GM13976 (cell line): ENCODE results near the gene PFKFB1.

Source experiments
- DNase-seq: peaks from one replicate; pipeline ENCODE4 v3.0.0; 2012; ENCODE audit warnings: low spot score
- CTCF ChIP-seq: IDR thresholded peaks from 2 replicates; pipeline ENCODE4 v1.5.1; 2012; ENCODE audit warnings: borderline replicate concordance, mild to moderate bottlenecking; ENCODE audit not compliant: insufficient read depth; ENCODE audit errors: extremely low read depth, missing control alignments, control extremely low read depth
- in situ Hi-C: fragments of 300-500 bp; cut with MboI; formaldehyde crosslinking; loops from one replicate; pipeline ENCODE4 v1.12.0; 2022; ENCODE audit warnings: low sequenced_read_pairs, mixed read lengths, inconsistent platforms; ENCODE audit not compliant: unreplicated experiment

Gene PFKFB1

GRCh38 chrX:54931107-54931506 is 62.9 kb downstream of the PFKFB1 start:
- no peak for TF ChIP-seq CTCF
- no peak for DNase-seq

GRCh38 chrX:54930291-54931049 is 63.5 kb downstream of the PFKFB1 start:
- TF ChIP-seq CTCF = no peak
- in situ Hi-C loops = loop anchor here (25.0 kb wide), 1 partner anchor 107 kb away; the partner anchor contains the start of gene ALAS2

More at GRCh38 chrX:54931107-54931506, 62.9 kb downstream of the PFKFB1 start:
- in situ Hi-C loops = loop anchor here (25.0 kb wide), 1 partner anchor 106 kb away; the partner anchor contains the start of gene ALAS2

GRCh38 chrX:54928876-54929275 is 65.1 kb downstream of the PFKFB1 start:
- DNase-seq = no peak
- in situ Hi-C loops = loop anchor here (25.0 kb wide), 1 partner anchor 108 kb away; the partner anchor contains the start of gene ALAS2
- no peak for TF ChIP-seq CTCF

More at GRCh38 chrX:54930291-54931049, 63.5 kb downstream of the PFKFB1 start:
- DNase-seq = no peak

GRCh38 chrX:54926978-54927377 is 67.0 kb downstream of the PFKFB1 start:
- no peak for TF ChIP-seq CTCF
- in situ Hi-C loops = loop anchor here (25.0 kb wide), 1 partner anchor 110 kb away; the partner anchor contains the start of gene ALAS2

GRCh38 chrX:54923376-54923775 is 70.6 kb downstream of the PFKFB1 start:
- no peak for DNase-seq
- TF ChIP-seq CTCF = no peak
- in situ Hi-C loops = no loop called here

More at GRCh38 chrX:54926978-54927377, 67.0 kb downstream of the PFKFB1 start:
- no peak for DNase-seq

GRCh38 chrX:54922547-54922946 is 71.4 kb downstream of the PFKFB1 start:
- in situ Hi-C loops = no loop called here
- DNase-seq = no peak
- no peak for TF ChIP-seq CTCF
